Measurements from ENCODE around the gene VPS37C. TPM values are rescaled to one million over a fixed set of nuclear protein-coding genes. Genes with fewer than 3 reads are reported as not detected.
"Not testable (repeated sequence)": the region's sequence is repeated elsewhere in the genome, so short reads cannot be mapped to it uniquely, and the experiment has no call there.

The VPS37C gene
- total RNA-seq, 1 donor from 2014 or later: 10.7 TPM

DNA sequence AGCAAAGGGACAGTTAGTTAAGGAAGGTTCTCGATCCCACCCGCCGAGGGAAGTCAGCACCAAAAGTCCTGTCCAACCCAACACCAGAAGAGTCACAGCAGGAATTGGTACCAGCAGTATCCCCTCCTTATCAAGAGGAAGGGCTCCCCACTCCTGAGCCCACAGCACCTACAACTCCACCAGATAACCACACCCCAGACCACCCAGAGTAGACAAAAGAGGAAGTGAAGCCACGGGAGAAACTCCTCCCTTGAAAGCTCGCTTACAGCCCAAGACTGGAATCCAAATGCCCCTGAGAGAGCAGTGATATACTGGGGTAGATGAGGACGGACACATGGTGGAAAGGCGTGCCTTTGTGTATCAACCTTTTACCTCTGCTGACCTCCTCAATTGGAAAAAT is 66.2 kb downstream of the VPS37C start:
- no peak for DNase-seq (ENCODE audit: low read depth)

- DNase-seq (ENCODE audit: low read depth): not testable (repeated sequence)
Measured at GRCh38 chr11:61094167-61094566, 67.1 kb downstream of the VPS37C start.

DNA sequence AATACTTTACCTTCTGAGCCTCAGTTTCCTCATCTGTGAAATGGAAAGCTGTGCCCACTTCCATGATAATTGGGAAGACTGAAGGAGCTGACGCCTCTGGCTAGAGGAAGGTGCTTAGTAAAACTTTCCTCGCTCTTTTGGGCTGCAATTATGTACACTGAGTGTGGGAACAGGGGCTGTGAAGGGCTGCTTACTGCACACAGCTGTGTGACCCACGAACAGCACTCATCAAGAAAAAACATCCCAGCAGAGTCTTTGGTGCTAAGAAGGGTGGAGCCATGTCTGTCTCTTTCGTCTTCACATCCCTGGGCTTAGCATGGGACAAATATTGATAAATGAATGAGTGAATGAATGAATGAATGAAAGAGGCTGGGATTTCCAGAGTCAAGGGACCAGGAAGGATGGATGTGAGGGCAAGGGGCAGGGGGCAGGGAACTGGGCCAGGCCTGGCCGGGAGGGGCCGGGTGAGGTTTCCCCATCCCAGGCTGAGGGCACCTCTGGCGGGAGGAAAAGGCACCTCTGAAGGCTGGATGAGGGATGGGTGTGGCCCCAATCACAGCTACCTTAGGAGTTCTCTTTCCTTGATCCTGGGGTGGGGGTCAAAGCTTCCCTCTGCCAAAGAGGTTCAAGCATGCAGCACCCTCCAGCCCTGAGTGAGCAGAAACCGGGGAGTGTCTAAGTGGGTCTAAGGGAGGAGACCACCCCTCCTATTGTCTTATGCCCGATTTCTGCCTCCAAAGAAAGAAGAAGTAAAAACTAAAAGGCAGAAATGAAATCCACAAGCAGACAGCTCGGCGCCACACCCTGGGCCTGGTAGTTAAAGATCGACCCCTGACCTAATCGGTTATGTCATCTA is 68.1 kb downstream of the VPS37C start:
- no peak for DNase-seq (ENCODE audit: low read depth)

DNA sequence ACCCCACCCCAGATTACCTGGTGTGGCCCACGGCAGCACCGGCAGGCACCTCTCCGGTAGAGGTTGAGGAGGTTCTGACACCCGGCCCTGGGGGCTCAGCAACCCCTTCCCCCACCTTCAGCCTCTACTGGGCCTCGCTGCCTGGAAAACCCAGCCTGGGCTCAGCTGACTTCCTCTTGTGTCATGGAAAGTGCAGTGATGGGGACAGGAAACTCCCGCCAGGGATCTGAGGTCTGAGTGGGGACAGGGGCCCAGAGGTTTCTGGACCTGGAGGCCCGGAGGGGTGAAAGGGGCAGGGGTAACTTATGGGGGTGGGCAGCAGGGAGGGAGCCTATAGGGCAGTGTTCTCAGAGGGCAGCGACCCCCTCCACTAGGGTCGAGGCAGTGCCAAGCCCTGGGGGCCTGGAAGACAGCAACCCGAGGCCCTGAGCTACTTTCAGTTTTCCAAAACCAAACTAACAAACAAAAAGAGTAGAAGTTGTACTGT is 68.9 kb downstream of the VPS37C start:
- no peak for DNase-seq (ENCODE audit: low read depth)

- no peak for DNase-seq (ENCODE audit: low read depth)
Measured at GRCh38 chr11:61091373-61092279, 69.6 kb downstream of the VPS37C start.

DNA sequence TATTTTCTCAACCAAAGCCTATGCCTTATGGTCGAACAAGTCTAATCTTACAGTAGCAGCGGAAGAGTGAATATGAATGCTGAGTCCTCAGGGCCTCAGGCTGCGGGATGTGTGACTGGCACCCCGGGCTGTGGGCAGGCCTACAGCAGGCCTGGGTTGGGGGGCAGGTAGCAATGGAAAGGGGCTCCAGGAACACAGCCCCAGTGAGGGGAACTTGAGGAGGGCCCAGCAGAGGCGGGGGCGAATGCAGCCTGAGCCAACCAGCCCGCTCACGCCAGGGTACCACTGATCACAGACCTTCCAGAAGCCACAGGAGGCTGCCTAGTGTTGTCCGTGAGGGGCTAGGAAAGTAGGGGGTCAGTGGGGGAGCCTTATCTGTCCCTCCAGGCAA is 70.2 kb downstream of the VPS37C start:
- DNase-seq (ENCODE audit: low read depth): no peak

DNA sequence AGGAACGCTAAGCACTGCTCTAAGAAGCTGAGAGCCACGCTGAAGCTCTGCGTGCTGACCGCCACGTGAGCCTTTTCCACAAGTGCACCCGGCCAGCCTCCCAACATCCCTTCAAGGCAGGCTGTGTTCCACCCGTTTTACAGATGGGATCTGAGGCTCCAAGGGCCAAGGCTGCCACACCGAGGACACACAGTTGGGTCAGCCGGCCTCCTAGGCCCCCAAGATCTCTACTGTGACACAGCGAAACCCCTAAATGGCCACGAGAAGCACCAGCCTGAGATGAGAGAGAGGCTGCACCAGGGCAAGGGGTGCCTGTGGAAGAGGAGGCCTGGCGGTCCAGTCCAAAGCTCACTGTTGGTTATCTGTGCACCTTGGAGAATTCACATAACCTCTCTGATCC is 70.7 kb downstream of the VPS37C start:
- DNase-seq (ENCODE audit: low read depth): no peak

DNA sequence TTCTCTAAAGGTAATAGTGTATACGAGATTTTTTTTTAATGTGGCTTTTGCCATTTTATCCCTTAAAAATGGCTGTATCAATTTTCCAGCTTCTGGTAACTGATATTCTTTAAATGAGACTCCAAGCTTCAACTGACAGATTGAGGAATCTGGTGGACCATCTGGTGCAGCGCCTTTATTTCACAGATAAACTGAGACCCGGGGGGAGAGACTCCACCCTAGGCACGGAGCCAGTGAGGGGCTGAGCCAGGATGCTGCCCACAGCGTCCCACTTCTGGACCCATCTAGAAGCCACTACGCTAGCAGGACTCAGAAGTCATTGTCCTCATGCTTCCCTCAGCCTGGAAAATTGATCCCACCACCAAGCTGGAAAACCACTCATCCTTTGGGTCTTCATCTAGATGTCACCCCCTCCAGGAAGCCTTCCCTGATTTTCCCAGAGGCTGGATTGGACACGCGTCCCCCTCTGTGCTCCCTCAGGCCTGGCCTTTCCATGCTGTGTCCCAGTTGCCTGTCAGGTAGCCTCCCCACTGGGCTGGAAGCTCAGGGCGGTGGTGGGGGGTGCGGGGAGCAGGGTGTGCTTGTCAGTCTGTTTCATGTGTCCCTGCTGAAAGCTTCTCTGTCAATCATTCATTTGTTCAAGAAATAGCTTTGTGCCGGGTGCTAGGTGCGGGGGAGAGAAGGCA is 71.3 kb downstream of the VPS37C start:
- no peak for DNase-seq (ENCODE audit: low read depth)

DNA sequence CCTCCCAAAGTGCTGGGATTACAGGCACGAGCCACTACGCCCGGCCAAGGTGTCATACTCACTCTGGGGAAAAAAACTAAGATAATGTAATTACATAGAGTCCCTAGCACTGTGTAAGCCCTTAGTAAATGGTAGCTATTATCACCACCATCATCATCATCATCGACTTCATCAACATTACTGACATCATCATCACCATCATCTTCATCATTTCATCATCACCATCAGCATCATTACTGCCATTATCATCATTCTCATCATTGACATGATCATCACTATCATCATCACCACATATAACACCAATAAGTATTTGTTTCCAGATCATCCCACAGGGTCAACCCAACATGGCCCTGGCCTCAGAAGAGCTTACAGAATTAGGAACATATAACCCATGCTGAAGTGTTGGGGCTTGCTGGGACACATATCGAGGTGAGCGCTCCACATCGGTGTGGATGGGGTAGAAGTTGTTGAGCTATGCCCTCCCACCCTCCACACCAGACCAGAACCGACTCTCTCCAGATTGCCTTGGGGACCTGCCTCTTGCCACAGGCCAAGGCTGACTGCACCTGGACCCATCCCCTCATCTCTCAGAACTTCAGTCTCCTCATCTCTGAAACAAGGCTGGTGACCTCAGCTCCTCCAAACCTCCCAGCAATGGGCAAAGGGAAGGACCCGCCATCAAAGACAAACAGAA is 73.7 kb downstream of the VPS37C start:
- DNase-seq (ENCODE audit: low read depth): no peak

DNA sequence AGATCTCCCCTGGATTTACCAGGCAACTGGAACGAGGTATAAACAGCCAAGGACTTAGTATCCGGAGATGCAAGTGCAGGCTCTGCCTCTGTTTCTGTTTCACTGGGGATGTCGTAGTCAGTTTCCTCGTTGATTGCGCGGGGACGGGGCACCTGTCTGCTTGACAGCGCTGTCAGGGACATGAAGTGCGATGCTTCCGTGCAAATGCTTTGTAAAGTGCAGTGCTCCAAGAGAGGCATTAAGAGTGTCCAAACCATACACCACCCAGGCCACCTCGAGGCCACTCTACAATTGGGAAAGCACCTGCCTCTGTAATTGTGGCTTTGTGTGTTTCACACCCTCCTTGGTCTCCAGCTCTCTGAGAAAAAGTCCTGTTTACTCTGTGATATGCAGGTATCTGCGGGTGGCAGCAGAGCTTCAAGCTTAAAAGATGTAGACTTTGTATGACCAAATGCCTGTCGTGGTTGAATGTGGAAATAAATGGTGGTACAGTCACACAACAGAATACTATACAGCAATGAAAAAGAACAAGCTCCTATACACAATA is 77.6 kb downstream of the VPS37C start:
- DNase-seq (ENCODE audit: low read depth): no peak

- DNase-seq (ENCODE audit: low read depth): no peak
Measured at GRCh38 chr11:61082931-61083531, 78.2 kb downstream of the VPS37C start.

DNA sequence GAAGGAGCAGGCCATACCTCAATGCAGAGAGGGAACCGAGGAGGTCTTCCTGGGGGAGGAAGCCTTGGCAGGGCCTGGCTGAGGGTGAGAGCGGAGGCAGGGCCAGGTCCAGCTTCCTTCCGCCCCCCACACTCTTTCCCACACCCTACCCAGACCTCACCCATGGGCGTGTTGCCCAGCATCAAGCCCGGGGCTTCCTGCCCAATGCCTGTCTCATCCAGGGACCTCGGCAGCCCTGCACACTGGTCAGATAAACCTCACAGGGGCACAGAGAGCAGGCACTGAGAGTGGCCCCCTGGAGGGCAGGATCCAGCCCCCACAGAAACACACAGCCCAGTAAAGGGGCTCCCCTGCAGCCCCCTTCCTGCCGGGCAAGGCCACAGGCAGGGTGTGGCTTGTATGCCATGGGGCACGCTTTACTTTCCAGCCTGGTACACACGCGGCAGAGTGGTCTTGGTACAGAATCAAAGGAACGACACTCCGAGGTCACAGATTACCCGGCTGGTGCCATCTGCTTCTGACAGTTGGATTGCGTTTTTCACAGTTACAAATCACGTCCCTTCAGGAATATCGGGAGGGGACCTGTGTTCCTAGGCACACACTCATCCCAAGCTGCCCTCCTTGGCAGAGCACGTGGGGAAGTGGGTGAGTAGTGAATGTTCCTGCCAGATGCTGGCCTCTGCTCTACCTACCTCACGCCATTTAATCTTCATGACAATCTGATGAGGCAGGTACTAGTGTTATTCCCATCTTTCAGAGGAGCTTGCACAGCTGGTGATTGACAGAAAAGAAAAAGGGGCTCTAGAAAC is 79.0 kb downstream of the VPS37C start:
- DNase-seq (ENCODE audit: low read depth): no peak

GRCh38 chr11:61080986-61081590 is 80.1 kb downstream of the VPS37C start:
- no peak for DNase-seq (ENCODE audit: low read depth)

GRCh38 chr11:61080526-61080925 is 80.7 kb downstream of the VPS37C start:
- DNase-seq (ENCODE audit: low read depth): no peak

Other genes starting within 250 kb of the VPS37C start
- gene TMEM109, start 247.3 kb downstream of the VPS37C start, total RNA-seq: 18.6 and 37.7 TPM in 2 replicates
- gene TMEM132A, start 237.0 kb downstream of the VPS37C start, total RNA-seq: 137 and 213 TPM in 2 replicates
- gene SLC15A3, start 209.2 kb downstream of the VPS37C start, total RNA-seq: 0.89 and 5.9 TPM in 2 replicates
- not detected in 2 replicates for gene CD6, start 189.7 kb downstream of the VPS37C start, total RNA-seq
- gene CD5, start 58.9 kb downstream of the VPS37C start, total RNA-seq: not detected in 2 replicates
- gene PGA3, start 42.1 kb upstream of the VPS37C start, total RNA-seq: not detected in 2 replicates
- gene PGA4, start 60.9 kb upstream of the VPS37C start, total RNA-seq: not detected in 2 replicates
- not detected in 2 replicates for gene PGA5, start 79.7 kb upstream of the VPS37C start, total RNA-seq
- 1.9 and 4.5 TPM in 2 replicates for gene VWCE, start 133.9 kb upstream of the VPS37C start, total RNA-seq
- gene DDB1, start 171.7 kb upstream of the VPS37C start, total RNA-seq: 281 and 392 TPM in 2 replicates
- gene TKFC, start 171.8 kb upstream of the VPS37C start, total RNA-seq: 15.3 and 37.0 TPM in 2 replicates
- 20.1 and 47.0 TPM in 2 replicates for gene CYB561A3, start 200.5 kb upstream of the VPS37C start, total RNA-seq
- gene TMEM138, start 200.9 kb upstream of the VPS37C start, total RNA-seq: 12.3 and 22.9 TPM in 2 replicates
- 10.9 and 12.0 TPM in 2 replicates for gene TMEM216, start 231.2 kb upstream of the VPS37C start, total RNA-seq

Measured in renal cortical epithelial cell (primary cell).